HG03378 (cell line): ENCODE measurements around the gene PDE6B.

ENCODE experiments used
- ATAC-seq: cut with Tn5 transposase; IDR thresholded peaks from one replicate; pipeline ENCODE4 v1.9.1; 2021; ENCODE audit warnings: mild to moderate bottlenecking, moderate library complexity; ENCODE audit not compliant: unreplicated experiment

PDE6B gene

DNA sequence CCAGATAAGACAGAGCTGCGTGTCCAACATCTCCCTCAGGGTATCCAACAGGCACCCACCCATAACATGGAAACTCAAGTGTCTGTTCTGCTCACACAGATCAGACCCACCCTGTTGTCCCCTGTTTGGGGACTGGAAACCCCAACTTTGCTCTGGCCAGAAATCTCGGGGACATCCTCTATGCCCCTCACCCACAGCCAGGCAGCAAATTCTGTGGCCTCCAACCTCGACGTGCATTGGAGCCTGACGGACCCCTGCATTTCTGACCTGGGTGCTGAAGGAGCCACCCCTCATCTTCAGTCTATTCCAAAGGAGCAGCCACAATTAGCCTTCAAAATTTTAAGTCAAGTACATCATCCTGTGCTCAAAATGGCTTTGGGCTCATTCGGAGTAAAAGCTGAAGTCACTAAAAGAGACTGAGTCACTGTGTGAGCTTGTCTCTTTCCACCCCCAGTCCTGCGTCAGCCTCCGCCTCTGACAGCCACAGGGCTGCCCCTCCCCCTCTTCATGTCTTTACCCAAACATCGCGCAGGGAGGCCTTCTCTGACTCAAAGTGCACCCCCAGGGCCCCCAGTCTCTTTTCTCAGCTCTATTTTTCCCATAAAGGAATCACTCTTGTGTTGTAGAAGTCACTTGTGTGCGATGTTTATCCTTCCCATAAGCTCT, 24.4 kb upstream of the PDE6B start:
- no peak for ATAC-seq

DNA sequence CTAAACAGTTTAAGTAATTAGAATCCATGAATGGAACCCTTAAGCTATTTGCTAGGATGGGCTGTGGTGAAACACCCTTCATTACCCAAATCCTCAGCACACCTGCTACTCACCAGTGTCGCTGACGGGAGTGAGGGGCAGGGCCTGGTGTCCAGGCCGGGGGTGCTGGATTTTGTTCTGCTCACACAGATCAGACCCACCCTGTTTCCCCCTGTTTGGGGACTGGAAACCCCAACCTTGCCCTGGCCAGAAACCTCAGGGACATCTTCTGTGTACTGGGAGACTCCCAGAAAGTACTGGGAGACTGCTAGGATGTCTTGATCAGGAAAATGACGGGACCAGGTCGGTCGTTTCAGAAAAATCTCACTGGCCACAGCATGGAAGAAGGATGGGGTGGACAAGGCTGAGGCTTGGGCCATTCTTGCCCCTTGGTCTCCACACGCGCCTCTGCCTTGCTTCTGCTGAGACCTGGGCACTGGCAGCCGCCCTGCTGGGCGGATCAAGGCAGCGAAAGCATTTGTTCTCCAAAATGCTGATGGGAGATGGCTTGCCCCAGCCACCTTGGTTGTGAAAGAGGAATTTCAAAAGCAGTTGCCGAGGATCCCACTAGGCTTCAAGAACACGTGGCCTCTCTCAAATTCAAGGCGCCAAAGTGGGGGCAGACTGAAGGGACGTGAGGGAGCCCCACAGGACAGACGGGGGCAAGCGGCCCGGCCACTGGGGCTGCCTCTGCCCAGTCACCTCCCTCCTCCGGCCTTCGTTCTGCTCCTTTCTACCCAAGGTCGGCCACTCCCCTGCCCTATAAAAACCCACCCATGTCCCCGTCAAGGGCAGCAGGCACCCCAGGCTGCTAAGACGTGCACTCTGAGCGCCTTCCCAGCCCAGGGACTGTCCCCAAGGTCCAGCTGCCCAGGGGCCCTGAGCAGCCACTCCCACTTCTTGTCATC, 23.5 kb upstream of the PDE6B start:
- no peak for ATAC-seq

DNA sequence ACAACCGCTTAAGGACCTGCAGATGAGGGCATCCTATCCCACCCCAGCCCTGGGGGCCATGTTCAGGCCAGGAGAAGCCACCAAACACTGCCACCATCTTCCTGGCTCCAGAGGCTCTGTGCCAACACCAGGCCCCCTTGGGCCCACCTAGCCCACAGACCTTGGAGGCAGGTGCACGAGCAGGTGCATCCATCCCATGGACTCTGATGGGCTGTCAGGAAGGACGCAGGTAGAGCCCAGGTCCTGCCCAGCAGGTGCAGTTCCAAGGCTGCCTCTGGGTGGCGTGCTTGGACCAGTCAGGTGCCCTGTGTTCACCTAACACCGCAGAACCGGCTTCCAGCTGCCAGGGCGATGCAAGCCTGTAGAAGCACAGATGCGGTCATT, 22.8 kb upstream of the PDE6B start:
- no peak for ATAC-seq

DNA sequence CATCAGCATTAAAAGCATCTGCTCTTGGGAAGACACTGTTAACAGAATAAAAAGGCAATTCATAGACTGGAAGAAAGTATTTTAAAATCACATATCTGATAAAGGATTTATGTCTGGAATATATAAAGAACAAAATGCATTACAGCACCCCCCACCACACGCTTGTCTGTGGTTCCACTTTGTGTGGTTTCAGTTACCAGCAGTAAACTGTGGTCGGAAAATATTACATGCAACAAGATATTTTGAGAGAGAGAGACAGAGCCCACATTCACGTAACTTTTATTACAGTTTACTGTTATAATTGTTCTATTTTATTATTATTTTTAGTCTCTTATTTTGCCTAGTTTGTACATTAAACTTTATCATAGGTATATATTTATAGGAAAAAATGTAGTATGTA, 21.2 kb upstream of the PDE6B start:
- no peak for ATAC-seq

DNA sequence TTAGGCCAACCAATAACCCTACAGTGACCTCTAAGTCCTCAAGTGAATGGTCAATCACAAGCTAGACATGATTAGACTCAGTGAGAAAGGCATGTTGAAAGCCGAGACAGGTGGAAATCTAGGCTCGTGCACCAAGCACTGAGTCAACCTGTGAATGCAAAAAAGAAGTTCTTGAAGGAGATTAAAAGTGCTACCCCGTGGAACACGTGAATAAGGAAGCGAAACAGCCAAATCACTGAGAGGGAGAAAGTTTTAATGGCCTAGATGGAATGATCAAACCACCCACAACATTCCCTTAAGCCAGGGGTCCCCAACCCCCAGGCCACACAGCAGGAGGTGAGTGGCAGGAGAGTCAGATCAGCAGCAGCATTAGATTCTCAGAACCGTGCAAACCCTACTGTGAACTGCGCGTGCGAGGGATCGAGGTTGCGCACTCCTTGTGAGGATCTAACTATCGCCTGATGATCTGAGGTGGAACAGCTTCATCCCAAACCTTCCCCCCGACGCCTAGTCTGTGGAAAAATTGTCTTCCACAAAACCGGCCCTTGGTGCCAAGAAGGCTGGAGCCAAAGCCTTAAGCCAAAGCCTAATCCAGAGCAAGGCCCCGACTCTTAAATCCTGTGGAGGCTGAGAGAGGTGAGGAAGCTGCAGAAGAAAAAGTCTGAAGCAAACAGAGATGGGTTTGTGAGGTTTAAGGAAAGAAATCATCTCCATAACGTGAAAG, 19.5 kb upstream of the PDE6B start:
- ATAC-seq: no peak

DNA sequence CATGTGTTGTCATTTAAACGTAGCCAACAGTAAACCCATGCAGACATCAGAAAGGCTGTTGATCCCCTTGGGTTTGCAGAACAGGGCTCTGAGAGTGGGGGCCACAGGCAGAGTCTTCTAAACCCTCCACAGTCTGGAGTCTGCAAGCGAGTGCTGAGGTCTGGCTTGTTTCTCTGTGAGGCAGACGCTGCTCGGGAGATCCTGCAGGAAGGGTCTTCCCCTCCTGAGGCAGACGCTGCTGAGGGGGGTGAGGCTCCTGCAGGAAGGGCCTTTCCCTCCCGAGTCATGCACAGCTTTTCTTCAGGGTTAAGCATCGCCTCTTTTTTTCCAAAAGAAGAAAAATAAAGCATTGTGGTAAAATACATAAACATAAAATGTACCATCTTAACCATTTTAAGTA, 17.1 kb upstream of the PDE6B start:
- no peak for ATAC-seq

DNA sequence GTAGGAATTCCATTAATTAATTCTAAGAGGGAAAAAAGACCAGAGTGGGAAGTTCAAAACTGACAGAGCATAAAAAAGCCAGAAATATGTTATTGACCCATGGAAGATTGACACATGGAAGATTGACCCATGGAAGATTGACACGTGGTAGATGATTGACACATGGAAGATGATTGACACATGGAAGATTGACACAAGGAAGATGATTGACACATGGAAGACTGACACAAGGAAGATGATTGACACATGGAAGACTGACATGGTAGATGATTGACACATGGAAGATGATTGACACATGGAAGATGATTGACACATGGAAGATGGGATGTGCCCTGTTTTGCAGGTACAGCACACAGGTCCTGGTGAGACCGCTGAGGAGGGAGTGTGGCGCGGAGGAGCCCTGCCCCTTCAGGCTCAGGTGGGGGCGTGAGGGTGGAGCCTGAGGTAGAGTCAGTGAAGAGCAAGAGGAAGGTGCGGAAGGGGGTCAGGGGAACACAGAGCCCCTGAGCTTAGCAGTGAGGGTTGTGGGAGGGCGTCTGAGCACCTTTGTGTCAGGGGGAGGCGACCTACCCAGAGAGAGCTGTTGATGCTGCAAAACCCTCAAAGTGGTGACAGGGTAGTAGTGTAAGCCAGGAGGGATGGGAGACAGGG, 15.8 kb upstream of the PDE6B start:
- no peak for ATAC-seq

DNA sequence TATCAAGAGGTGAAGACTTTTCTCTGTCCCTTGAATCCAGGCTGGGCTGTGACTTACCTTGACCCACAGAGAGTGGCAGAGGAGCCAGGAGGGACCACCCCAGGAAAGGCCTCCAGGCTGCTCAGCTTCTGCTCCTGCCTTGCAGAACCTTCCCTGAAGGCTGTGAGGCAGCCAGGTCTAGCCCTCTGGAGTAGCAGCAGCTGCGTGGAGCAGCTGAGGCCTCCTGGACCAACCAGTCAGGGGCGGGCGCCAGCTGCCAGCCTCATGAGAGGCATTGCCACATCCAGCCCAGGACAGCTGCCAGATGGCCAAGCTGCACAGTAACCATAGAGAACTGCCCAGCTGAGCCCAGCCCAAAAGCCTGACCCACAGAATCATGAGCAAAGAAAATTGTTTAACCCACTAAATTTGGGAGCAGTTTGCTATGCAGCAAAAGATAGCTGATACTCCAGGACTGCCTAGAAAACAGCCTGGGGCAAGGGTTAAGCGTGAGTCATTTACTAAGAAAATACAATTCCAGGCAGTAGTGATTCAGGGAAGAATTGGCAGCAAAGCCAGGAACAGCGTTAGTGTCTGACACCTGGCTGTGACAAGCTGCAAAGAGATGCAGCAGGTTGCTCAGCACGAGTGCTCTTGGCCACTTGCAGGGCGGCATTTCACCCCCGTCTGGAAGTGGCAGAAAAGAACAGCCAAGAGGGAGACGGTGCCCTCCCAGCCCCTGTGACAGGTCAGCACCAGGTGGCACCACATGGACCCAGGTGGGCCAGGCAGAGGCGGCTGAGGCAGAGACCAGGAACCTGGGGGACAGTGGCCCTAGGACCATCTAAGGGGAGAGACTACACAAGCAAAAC, 14.7 kb upstream of the PDE6B start:
- ATAC-seq: no peak

DNA sequence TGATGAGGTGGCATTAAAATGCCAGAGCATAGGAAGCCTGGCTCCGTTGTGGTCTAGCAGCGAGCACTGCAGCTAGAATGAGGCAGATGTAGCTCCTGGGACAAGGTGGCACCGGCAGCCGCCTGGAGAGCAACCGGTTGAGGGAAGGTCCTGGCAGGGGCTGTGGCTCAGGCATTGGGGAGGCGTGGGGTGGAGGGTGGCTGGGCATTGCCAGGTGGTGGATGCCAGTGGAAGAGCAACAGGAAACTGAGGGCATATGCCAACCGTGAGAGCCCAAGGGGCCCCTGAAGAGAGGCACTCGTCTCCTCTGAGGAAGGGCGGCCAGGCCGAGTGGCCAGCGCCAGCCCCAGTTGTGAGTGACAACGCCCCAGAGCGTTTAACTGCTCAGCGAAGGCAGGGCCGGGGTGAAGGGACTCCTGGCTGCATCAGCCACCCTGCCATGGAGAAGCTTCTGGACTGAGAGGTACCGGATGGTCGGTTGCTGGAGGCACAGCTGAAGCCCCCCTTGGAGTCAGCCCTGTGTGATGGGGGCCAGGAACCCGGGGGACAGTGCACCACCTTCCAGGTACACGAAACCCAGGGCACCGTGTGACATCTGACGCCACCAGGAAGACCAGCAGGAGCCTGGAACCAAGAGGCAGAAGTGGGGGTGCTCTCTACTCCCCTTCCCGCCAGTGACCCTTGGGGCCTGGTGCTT, 13.2 kb upstream of the PDE6B start:
- no peak for ATAC-seq

DNA sequence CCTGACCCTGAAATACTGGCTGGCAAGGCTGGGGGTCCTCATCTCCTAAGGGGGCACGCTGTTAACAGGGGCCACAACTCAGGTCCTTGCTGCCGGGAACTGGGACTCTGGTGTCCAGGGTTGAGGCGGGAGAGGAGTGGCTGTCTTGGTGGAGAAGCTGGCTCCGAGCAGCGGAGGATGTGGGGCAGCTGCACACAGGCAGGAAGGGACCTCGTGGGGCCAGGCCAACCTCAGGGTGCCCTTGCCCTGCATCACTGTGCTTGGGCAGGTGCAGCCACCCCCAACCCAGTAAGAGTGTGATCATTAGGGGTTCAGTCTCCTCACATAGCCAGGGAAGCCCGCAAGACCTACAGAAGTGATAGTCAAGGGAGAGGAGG, 12.6 kb upstream of the PDE6B start:
- ATAC-seq: no peak

DNA sequence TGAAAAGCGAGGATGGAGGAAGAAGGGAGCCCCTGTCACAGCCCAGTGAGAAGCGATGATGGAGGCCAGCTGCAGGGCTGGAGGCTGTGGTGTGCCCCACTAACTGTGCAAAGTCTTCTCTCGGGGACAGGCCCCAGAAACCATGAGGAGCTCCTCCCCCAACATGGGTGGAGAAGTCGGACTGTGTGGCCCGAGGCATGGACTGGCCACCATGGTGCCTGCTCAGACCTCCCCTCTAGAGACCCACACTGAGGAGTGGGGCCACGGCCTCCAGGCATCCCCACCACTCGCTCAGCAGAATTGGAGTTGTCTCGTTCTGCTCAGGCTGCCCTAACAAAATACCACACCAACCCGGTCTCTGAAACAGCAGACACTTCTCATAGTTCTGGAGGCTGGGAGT, 12.2 kb upstream of the PDE6B start:
- ATAC-seq: no peak

DNA sequence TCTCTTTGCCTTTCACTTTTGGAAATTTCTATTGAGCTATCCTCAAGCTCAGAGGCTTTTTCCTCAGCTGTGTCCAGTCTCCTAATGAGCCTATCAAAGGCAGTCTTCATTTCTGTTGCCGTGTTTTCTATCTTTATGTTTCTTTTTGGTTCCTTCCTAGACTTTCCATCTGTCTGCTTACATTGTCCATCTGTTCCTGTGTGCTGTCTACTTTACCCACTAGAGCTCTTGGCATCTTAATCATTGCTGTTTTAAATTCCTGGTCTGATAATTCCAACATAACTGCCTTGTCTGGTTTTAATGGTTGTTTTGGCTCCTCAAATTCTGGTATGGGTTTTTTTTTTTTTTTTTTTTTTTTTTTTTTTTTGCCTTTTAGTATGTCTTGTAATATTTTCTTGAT, 9.3 kb upstream of the PDE6B start:
- ATAC-seq: no peak

DNA sequence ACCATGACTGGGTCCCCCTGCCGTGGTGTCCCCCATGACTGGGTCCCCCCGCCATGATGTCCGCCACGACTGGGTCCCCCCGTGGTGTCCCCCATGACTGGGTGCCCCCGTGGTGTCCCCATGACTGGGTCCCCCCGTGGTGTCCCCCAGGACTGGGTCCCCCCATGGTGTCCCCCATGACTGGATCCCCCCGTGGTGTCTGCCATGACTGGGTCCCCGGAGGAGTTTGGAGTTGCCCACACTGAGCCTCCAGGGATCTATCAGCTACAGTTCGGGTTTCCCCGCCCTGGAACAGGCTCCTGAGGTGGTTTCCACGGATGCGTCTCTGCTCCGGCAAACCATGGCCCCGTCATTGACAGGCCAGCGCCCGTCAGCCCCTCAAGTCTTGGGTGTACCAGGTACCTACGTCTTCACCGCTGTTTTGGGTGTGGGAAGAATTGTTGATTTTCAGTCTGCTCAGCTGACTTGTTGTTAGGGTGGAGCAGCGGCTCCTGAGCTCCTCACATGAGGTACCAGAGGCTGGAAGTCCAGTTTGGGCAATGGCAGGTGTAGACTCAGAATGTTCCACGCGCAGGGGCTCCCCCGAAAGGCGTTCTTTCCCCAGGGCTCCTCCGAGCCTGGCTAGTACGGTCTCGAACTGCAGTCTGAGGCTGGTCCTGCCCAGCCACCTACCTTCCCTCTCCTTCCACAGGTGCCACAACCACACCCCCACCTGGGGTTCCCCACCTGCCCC, 8.3 kb upstream of the PDE6B start:
- no peak for ATAC-seq

DNA sequence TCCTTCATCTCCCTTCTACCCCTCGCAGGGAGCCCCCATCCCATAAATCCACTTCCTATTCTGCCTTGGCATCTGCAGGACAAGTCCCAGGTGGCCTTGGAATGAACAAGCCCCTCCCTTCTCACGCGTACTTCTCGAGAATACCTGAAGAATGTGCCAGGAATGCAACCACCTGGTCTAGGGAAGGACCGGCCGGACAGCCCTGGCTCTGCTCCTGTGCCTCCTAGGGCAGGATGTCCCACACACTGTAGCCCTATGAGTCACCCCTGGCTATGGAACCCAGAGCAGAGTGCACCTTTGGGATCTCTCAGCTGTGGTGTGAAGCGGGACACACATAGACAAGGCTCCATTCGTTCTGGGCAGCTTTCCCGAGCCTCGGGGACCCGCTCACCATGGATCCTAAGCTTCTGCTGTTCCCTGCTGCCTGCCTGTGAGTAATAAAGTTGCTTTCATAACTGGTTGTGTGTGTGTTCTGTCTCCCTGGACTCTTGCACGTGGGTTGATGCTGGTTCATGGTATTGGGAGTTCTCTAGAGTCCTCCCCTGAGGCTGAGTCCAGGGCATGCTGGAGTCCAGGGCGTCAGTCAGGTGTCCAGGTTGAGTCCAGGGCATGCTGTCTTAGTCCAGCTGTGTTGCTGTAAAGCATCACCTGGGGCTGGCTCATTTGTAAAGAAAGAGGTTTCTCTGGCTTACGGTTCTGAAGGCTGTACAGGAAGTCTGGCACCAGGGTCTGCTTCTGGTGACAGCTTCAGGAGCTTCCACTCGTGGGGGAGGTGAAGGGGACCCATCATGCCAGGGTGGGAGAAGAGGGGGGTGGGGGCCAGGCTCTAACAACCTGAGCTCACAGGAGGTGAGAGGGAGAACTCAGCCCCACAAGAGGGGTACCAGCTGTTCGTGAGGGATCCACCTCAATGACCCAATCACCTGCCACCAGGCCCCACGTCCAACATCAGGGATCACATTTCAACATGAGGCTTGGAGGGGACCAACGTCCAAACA, 7.4 kb upstream of the PDE6B start:
- no peak for ATAC-seq

DNA sequence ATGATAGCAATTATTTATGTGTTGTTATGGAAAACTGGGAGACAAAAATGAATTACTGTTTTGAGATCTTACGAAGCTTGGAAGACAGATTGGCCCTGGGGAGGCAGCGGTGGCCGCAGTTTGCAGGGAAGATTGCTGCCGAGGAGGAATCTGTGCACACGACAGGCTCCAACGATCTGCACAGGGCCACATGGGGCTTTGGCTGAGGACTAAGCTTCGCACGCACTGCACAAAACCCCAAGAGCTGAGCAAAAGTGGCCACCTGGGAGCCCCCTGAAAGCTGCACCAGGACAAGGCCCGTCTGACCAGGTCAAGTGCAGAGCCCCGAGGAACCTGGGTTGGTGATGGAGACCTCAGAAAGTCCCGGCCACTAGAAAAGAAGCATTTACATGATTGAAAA, 5.2 kb upstream of the PDE6B start:
- no peak for ATAC-seq

DNA sequence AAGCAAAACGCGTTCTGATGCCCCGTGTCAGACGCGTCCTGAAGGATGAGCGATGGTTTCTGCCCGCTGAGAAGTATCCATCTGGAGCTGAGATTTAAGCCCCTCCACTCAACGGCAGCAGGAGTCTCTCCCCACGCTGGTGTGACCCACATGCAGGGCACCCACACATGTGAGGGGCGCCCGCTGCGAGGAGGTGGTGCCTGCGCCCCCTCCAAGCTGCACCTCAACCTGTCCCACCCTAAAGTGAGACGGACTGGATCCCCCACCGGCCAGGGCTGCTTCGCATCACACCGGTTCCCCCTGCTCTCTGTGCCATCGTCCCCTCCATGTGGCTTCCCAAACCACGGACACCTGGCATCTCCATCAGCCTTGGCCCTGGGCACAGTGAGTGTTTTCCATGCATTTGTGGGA, 4.5 kb upstream of the PDE6B start:
- ATAC-seq: no peak

DNA sequence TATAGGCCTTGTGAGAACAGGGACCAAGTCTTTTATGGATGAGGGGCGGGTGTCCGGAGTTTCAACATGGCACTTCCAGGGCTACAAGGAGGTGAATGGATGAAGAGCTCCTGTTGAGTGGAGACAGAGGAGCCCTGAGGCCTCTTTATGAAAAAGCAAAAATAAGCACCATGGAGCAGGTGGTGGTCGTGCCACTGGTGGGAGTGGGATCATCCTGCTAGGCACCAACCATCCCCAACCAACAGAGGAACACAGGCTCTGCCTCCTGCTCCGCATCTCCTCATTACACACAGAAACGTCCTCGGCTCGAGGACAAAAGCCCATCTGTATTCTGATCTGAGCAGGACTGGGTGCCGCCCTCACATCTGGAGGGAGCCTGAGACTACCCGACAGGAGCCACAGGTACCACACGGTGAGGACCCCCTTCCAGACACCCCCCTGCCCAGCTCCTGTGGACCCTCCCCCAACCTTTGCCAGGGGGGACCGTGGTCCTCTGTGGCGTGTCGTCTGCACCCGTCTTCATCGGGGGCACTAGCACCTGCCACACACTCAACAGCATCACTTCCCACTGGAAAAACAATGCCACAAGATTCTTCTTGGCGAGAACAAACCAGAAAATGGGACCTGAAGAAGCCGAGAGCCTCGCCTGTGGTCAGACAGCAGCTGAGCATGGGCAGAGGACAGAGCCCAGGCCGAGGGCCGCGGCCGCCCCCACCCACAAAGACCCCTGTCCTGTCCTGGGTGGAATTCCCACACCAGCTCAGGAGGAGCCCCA, 3.9 kb upstream of the PDE6B start:
- ATAC-seq: no peak
